Measurements from ENCODE around the gene GABBR1.
A peak's percentile ranks its signal among the peaks of the same experiment; 100 is the strongest.

The GABBR1 gene

GRCh38 chr6:29527564-29527963 is 105.4 kb downstream of the GABBR1 start:
- DNase-seq (ENCODE audit: low spot score) = no peak

GRCh38 chr6:29527126-29527525 is 105.9 kb downstream of the GABBR1 start:
- peak; percentile 3 for DNase-seq (ENCODE audit: low spot score)

- DNase-seq (ENCODE audit: low spot score) = no peak
Observed at GRCh38 chr6:29525311-29525639, 107.7 kb downstream of the GABBR1 start.

- DNase-seq (ENCODE audit: low spot score) = no peak
Observed at GRCh38 chr6:29524444-29525310, 108.3 kb downstream of the GABBR1 start.

- DNase-seq (ENCODE audit: low spot score) = no peak
Observed at GRCh38 chr6:29524044-29524443, 108.9 kb downstream of the GABBR1 start.

GRCh38 chr6:29522227-29522626 is 110.8 kb downstream of the GABBR1 start:
- DNase-seq (ENCODE audit: low spot score) = no peak

- DNase-seq (ENCODE audit: low spot score) = no peak
Observed at GRCh38 chr6:29521006-29521680, 111.8 kb downstream of the GABBR1 start.

GRCh38 chr6:29520232-29520631 is 112.8 kb downstream of the GABBR1 start:
- DNase-seq (ENCODE audit: low spot score) = no peak

- no peak for DNase-seq (ENCODE audit: low spot score)
Observed at GRCh38 chr6:29519291-29520010, 113.5 kb downstream of the GABBR1 start.

- DNase-seq (ENCODE audit: low spot score) = no peak
Observed at GRCh38 chr6:29517728-29518440, 115.1 kb downstream of the GABBR1 start.

- no peak for DNase-seq (ENCODE audit: low spot score)
Observed at GRCh38 chr6:29517245-29517644, 115.7 kb downstream of the GABBR1 start.

GRCh38 chr6:29516108-29516507 is 116.9 kb downstream of the GABBR1 start:
- no peak for DNase-seq (ENCODE audit: low spot score)

GRCh38 chr6:29510746-29511300 is 122.2 kb downstream of the GABBR1 start:
- no peak for DNase-seq (ENCODE audit: low spot score)

GRCh38 chr6:29510202-29510601 is 122.8 kb downstream of the GABBR1 start:
- DNase-seq (ENCODE audit: low spot score) = no peak
